SK-N-SH treated with all-trans-retinoic acid at 6 μM for 48 hours (cell line): ENCODE data around the gene SEC14L5.
"Not testable (repeated sequence)": the region's sequence is repeated elsewhere in the genome, so short reads cannot be mapped to it uniquely, and the experiment has no call there.

Experiments used
- ATAC-seq: fragments of 200-7000 bp; cut with Tn5 transposase; 3 replicates; pipeline ENCODE4 v1.9.1; 2020; ENCODE audit warnings: mild to moderate bottlenecking, moderate library complexity
- ARNTL ChIP-seq: fragments of 450-650 bp; formaldehyde crosslinking; IDR thresholded peaks from 2 replicates; pipeline ENCODE4 v1.5.0; 2020; ENCODE audit warnings: low read depth, mild to moderate bottlenecking, moderate library complexity, borderline replicate concordance
- CSDC2 ChIP-seq: fragments of 250-450 bp; sonication (Bioruptor Pico); IDR thresholded peaks from 2 replicates; pipeline ENCODE4 v1.5.0; 2020; ENCODE audit warnings: mild to moderate bottlenecking, moderate library complexity
- ESRRG ChIP-seq: fragments of 250-450 bp; sonication (Bioruptor Pico); IDR thresholded peaks from 2 replicates; pipeline ENCODE4 v1.6.1; 2021; ENCODE audit warnings: mild to moderate bottlenecking
- GLIS3 ChIP-seq: fragments of 250-450 bp; sonication (Bioruptor Pico); IDR thresholded peaks from 2 replicates; pipeline ENCODE4 v1.5.0; 2020; ENCODE audit warnings: mild to moderate bottlenecking, moderate library complexity
- ISL1 ChIP-seq: fragments of 250-450 bp; sonication (Bioruptor Pico); IDR thresholded peaks from 2 replicates; pipeline ENCODE4 v2.1.2; 2022; ENCODE audit warnings: mild to moderate bottlenecking, moderate library complexity
- OSR1 ChIP-seq: fragments of 250-450 bp; sonication (Bioruptor Pico); IDR thresholded peaks from 2 replicates; pipeline ENCODE4 v1.8.0; 2022; ENCODE audit warnings: moderate library complexity, mild to moderate bottlenecking, inconsistent platforms
- PPARA ChIP-seq: fragments of 250-450 bp; sonication (Bioruptor Pico); IDR thresholded peaks from 2 replicates; pipeline ENCODE4 v1.5.0; 2020; ENCODE audit warnings: mild to moderate bottlenecking, borderline replicate concordance
- RARB ChIP-seq: fragments of 250-450 bp; sonication (Bioruptor Pico); IDR thresholded peaks from 2 replicates; pipeline ENCODE4 v1.8.0; 2021; ENCODE audit warnings: mild to moderate bottlenecking, moderate library complexity
- SNAI2 ChIP-seq: fragments of 250-450 bp; sonication (Bioruptor Pico); IDR thresholded peaks from 2 replicates; pipeline ENCODE4 v1.5.0; 2020; ENCODE audit warnings: mild to moderate bottlenecking, moderate library complexity
- TOX ChIP-seq: fragments of 250-450 bp; sonication (Bioruptor Pico); IDR thresholded peaks from 2 replicates; pipeline ENCODE4 v1.8.0; 2021; ENCODE audit warnings: mild to moderate bottlenecking, moderate library complexity, borderline replicate concordance
- ZC3H10 ChIP-seq: fragments of 250-450 bp; sonication (Bioruptor Pico); IDR thresholded peaks from 2 replicates; pipeline ENCODE4 v1.5.1; 2021; ENCODE audit warnings: mild to moderate bottlenecking, moderate library complexity
- ZFP3 ChIP-seq: fragments of 250-450 bp; sonication (Bioruptor Pico); IDR thresholded peaks from 2 replicates; pipeline ENCODE4 v1.5.0; 2020; ENCODE audit warnings: mild to moderate bottlenecking, moderate library complexity
- ZFP30 ChIP-seq: fragments of 450-650 bp; formaldehyde crosslinking; IDR thresholded peaks from 2 replicates; pipeline ENCODE4 v1.5.0; 2022; ENCODE audit warnings: mild to moderate bottlenecking, moderate library complexity
- ZNF565 ChIP-seq: fragments of 450-650 bp; formaldehyde crosslinking; conservative IDR thresholded peaks from 2 replicates; pipeline ENCODE4 v1.5.0; 2020; ENCODE audit warnings: low read depth, mild to moderate bottlenecking, moderate library complexity
- ZNF70 ChIP-seq: fragments of 450-650 bp; formaldehyde crosslinking; IDR thresholded peaks from 2 replicates; pipeline ENCODE4 v1.5.0; 2020; ENCODE audit warnings: mild to moderate bottlenecking, moderate library complexity
- ZNF8 ChIP-seq: fragments of 450-650 bp; formaldehyde crosslinking; IDR thresholded peaks from 2 replicates; pipeline ENCODE4 v1.5.0; 2020; ENCODE audit warnings: mild to moderate bottlenecking, moderate library complexity
- TF ChIP-seq, protein P1 (sequence below): fragments of 250-450 bp; sonication (Bioruptor Pico); IDR thresholded peaks from 2 replicates; pipeline ENCODE4 v1.5.0; 2020; ENCODE audit warnings: mild to moderate bottlenecking, moderate library complexity
- TF ChIP-seq, protein P2 (sequence below): fragments of 250-450 bp; sonication (Bioruptor Pico); IDR thresholded peaks from 2 replicates; pipeline ENCODE4 v1.5.1; 2020; ENCODE audit warnings: low read depth, mild to moderate bottlenecking, moderate library complexity
- TF ChIP-seq, protein P3 (sequence below): fragments of 250-450 bp; sonication (Bioruptor Pico); IDR thresholded peaks from 2 replicates; pipeline ENCODE4 v1.8.0; 2020; ENCODE audit warnings: mild to moderate bottlenecking, moderate library complexity, borderline replicate concordance

Gene SEC14L5

DNA sequence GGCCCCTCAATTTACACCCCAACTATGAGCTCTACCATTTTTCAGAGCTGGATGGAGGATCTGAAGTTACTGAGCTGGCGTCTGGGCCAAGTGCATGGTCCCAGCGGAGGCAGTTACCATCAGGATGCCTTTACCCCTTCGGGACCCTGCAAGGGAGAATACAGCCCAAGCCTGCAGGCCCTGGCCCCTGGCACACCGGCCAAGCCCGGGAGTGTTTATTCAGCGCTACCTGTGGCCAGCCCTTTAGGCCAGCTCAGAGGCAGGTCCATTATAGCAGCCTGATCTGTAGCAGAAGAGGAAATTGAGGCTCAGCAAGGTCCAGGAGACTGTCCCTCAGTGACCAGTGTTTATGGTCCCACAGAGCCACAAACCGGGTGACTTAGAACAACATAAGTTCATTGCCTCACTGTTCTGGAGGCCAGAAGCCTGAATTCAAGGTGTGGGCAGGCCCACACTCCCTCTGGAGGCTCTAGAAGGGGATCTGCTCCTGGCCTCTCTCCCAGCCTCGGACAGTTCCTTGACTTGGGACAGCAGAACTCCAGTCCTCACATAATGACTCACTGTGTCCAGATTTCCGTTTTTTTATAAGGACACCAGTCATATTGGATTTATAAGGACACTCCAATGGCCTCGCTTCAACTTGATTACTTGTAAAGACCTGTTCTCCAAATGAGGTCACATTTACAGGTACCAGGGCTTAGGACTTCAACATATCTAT lies 8.8 kb downstream of the SEC14L5 start:
- TF ChIP-seq CSDC2, result no peak
- TF ChIP-seq ZC3H10, result no peak
- TF ChIP-seq, protein P1, sequence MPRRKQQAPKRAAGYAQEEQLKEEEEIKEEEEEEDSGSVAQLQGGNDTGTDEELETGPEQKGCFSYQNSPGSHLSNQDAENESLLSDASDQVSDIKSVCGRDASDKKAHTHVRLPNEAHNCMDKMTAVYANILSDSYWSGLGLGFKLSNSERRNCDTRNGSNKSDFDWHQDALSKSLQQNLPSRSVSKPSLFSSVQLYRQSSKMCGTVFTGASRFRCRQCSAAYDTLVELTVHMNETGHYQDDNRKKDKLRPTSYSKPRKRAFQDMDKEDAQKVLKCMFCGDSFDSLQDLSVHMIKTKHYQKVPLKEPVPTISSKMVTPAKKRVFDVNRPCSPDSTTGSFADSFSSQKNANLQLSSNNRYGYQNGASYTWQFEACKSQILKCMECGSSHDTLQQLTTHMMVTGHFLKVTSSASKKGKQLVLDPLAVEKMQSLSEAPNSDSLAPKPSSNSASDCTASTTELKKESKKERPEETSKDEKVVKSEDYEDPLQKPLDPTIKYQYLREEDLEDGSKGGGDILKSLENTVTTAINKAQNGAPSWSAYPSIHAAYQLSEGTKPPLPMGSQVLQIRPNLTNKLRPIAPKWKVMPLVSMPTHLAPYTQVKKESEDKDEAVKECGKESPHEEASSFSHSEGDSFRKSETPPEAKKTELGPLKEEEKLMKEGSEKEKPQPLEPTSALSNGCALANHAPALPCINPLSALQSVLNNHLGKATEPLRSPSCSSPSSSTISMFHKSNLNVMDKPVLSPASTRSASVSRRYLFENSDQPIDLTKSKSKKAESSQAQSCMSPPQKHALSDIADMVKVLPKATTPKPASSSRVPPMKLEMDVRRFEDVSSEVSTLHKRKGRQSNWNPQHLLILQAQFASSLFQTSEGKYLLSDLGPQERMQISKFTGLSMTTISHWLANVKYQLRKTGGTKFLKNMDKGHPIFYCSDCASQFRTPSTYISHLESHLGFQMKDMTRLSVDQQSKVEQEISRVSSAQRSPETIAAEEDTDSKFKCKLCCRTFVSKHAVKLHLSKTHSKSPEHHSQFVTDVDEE, result no peak
- TF ChIP-seq ESRRG (CRISPR knock-in tag), result no peak
- no peak for TF ChIP-seq PPARA (CRISPR knock-in tag)
- no peak for TF ChIP-seq ZNF8 (CRISPR knock-in tag)
- peak; percentile 36; the same call in 2 of the 3 replicates for ATAC-seq

DNA sequence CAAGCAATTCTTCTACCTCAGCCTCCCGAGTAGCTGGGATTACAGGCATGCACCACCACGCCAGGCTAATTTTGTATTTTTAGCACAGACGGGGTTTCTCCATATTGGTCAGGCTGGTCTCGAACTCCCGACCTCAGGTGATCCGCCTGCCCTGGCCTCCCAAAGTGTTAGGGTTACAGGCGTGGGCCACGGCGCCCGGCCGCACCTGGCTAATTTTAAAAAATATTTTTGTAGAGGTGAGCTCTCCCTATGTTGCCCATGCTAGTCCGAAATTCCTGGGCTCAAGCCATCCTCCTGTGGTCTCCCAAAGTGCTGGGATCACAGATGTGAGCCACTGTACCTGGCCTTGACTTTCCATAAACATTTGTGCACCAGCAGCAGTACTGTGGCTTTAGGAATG lies 10.1 kb downstream of the SEC14L5 start:
- not testable (repeated sequence) for ATAC-seq

DNA sequence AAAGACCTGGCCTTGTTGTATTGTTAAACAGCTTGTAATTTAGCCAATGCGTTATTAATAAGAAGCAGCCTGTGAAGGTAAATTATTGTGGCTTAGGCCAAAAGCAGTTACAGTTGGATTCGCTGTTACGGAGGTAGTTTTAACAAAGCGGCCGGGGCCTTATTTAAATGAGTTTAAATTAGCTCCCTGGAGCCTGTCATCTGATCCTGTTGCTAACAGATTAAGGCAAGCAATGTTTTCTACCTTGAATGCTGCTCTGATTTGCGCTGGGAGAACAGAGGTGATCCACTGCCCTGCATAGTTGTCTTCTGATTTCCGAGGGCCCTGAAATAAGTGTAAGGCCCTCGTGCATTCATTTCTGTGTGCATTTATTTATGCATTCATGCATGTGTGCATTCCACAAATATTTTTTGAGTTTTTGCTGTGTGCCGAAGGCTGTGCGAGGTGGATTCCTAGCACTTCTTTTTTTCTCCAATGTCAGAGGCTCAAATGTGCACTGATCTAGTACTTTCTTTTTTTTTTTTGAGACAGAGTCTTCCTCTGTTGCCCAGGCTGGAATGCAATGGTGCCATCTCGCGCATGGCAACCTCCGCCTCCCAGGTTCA lies 10.9 kb downstream of the SEC14L5 start:
- ATAC-seq, result no peak
- TF ChIP-seq TOX (CRISPR knock-in tag) (no peak), GLIS3 (CRISPR knock-in tag) (no peak), ZNF8 (CRISPR knock-in tag) (no peak)
- TF ChIP-seq, protein P1, result no peak

DNA sequence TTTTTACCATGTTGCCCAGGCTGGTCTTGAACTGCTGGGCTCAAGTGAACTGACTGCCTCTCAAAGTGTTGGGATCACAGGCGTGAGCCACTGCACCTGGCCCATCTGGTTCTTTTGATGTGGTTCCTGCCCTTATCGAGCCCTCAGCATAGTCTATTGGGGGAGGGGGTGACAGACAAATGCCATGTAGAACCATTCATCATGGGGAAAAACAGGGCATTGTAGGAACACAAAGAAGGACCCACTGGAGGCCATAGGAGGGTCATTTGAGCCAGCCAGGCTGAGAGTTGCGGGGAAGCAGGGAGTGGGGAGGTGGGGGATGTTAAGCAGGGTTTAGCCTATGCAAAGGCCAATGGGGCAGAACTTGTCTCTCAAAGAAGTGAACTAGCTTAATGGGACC lies 11.9 kb downstream of the SEC14L5 start:
- no peak for ATAC-seq
- TF ChIP-seq TOX (CRISPR knock-in tag), result no peak
- no peak for TF ChIP-seq ISL1 (CRISPR knock-in tag)
- no peak for TF ChIP-seq OSR1 (CRISPR knock-in tag)
- no peak for TF ChIP-seq ZFP30 (CRISPR knock-in tag)
- TF ChIP-seq PPARA (CRISPR knock-in tag), result no peak

DNA sequence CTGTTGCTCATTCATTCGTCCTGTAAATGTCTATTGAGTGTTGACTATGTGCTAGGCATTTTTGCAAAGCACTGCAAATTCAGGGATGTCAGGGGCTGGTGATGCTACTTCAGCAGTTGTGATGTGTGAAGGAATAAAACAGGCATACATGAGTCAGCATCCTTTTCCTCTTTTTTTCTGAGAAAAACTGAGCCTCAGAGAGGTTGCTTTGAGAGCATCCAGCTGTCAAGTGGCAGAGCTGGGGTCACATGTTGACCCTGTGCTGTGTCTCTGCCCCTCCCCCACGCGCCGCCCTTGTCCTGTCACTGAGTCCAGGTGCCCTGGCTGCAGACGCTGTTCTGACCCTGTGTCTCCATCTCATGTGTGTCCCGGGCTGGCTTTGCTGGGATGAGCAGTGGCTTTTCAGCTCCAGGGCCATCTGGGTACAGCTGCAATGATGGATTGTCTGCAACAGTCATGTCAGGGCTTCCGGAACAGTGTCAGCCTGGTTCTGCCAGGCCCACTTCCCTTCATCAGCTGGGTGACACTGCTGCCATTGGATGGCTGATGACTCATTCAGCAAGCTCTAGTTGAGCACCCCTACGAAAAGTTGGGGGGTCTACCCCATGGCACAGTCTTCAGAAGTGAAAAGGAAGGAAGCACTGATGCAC lies 14.9 kb downstream of the SEC14L5 start:
- no peak for ATAC-seq
- TF ChIP-seq, protein P2, sequence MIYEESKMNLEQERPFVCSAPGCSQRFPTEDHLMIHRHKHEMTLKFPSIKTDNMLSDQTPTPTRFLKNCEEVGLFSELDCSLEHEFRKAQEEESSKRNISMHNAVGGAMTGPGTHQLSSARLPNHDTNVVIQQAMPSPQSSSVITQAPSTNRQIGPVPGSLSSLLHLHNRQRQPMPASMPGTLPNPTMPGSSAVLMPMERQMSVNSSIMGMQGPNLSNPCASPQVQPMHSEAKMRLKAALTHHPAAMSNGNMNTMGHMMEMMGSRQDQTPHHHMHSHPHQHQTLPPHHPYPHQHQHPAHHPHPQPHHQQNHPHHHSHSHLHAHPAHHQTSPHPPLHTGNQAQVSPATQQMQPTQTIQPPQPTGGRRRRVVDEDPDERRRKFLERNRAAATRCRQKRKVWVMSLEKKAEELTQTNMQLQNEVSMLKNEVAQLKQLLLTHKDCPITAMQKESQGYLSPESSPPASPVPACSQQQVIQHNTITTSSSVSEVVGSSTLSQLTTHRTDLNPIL (CRISPR knock-in tag), result no peak
- TF ChIP-seq, protein P1, result no peak
- TF ChIP-seq SNAI2 (CRISPR knock-in tag) (no peak), ZFP30 (CRISPR knock-in tag) (no peak), ZNF70 (CRISPR knock-in tag) (no peak), PPARA (CRISPR knock-in tag) (no peak), ZNF565 (CRISPR knock-in tag) (no peak), ZFP3 (no peak), ZNF8 (CRISPR knock-in tag) (no peak), ARNTL (no peak), RARB (no peak), ESRRG (CRISPR knock-in tag) (no peak)
- TF ChIP-seq, protein P3, sequence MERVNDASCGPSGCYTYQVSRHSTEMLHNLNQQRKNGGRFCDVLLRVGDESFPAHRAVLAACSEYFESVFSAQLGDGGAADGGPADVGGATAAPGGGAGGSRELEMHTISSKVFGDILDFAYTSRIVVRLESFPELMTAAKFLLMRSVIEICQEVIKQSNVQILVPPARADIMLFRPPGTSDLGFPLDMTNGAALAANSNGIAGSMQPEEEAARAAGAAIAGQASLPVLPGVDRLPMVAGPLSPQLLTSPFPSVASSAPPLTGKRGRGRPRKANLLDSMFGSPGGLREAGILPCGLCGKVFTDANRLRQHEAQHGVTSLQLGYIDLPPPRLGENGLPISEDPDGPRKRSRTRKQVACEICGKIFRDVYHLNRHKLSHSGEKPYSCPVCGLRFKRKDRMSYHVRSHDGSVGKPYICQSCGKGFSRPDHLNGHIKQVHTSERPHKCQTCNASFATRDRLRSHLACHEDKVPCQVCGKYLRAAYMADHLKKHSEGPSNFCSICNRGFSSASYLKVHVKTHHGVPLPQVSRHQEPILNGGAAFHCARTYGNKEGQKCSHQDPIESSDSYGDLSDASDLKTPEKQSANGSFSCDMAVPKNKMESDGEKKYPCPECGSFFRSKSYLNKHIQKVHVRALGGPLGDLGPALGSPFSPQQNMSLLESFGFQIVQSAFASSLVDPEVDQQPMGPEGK (CRISPR knock-in tag), result no peak
